Superior temporal gyrus (tissue), 1 donor: ENCODE data around the gene LARGE1.
A peak's percentile ranks its signal among the peaks of the same experiment; 100 is the strongest.

ENCODE experiments used
- DNase-seq: peaks from one replicate; pipeline ENCODE4 v3.0.0-alpha.2; 2016; ENCODE audit errors: extremely low spot score

LARGE1 gene

DNA sequence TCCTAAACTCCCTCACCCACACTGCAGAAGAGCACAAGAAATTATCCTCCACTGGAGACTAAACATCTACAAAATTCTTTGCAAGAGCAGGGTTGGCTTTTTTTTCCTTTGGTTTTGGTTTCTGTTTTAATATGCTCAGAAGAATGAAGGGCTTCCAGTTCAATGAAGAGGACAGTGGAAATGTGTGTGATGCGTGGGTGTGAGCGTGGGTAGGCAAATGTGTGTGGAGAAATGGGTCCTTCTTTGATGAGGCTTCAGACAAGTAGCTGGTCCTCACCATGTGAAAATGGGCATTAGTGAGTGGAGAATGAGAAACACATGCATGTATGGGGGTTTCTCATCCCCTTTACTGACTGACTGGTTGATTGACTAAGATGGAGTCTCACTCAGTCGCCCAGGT lies 598.8 kb downstream of the LARGE1 start:
- no peak for DNase-seq

DNA sequence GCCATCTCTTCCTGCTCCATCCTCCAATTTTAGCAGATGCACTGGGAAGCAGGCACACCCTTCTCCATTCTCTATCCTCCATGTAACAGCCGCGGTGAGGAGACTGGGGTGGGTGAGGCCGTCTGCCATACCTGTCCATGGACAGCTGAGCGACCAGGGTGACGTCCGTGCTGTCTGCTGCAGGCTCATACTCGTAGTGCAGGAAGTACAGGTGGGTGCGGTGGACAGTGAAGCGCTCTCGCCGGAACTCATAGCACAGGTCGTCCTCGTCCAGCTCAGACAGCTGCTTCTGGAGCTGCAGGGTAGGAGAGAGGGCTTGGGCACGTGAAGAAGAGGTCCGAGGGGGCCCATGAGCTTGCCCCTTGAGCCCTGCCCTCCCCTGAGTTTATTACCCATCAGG lies 604.3 kb downstream of the LARGE1 start:
- DNase-seq, result no peak

DNA sequence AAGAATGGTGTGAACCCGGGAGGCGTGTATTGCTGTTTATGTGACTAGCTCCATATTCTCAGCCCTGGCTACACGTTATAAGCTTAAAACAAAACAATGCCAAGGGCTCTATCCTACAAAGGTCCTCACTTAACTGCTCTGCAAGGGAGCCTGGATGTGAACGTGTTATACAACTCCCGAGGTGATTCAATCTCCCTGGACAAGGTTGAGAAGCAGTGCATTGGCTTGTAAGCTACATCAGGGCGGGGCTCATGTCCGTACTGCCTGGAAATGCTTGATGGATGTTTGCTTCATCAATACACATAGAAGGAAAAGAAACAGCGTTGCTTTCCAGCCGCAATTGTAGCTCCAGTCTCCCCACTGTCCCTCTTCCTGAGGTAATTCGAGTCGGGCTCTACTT lies 605.2 kb downstream of the LARGE1 start:
- no peak for DNase-seq

DNA sequence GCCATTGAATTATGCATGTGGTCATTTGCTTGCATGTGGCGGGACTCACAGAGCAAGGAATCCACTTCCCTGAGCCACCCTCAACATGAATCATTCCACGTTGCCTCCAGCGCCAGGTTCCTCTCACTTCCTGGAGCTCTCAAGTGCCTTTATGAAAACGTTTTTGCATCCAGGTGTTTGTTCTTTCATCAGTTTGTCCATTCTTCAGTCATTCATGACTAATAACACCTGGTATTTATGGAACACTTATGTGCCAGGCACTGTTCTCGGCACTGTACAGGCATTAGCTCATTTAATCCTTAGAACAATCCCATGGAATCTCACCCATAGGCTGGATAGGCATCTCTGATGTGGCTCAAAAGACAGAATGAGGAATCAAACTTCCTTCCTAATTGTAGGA lies 606.0 kb downstream of the LARGE1 start:
- no peak for DNase-seq

DNA sequence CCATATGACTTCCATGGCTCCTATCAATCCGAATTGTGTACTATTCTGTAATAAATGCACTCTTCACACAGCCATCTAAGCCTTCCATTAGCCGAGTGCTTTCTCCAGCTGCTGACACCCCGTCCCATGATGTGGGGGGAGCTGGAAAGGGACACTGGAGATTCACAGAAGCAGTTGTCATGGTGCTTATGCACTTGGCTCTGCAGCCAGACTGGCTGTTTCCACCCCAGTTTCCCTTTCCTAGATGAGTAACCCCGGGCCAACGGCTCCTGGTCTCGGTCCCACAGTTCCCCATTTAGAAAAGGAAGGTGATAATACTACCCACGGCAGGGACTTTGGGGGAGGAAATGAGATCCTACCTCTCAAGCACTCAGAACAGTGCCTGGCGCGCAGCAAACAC lies 617.2 kb downstream of the LARGE1 start:
- DNase-seq, result no peak

DNA sequence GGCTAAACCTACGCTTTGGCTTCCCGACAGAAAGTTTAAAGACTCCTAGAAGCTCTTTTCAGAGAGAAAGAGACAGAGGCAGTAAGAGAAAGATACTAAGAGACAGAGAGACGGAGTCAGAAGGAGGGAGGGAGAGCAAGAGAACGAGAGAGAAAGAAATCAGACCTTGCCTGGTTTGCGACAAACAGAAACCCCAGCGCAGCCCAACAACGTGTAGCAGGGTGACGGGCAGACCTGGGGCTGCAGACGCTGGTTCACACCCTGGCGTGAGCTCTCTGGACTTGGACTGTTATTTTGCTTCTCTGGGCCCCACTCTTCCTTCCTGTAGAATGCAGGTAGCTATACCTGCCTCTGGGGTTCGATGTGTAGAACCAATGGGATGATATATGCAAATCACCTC lies 617.7 kb downstream of the LARGE1 start:
- no peak for DNase-seq

DNA sequence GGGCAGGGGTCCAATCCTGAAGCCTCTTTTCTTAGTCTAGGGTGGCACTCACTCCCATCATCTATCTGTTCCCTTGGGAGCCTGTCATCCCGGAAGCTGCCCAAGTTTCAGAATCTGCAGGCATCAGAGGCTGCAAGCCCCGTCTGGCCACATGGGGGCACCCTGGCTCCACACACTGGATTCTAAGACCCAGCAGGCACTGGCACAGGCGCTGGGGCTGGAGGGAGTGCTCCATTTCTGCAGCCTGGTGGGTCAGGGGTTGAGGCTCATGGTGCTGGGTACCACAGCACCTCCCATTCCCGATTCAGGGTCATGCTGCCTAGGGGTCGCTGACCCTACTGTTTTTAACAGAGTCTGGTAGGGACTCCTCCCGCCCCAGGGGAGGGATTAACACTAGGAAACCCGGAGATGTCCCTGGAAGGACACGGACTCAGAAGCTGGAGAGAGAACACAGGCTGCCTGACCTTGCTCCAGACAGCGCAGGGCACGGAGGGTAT lies 618.2 kb downstream of the LARGE1 start:
- DNase-seq, result peak; percentile 92

DNA sequence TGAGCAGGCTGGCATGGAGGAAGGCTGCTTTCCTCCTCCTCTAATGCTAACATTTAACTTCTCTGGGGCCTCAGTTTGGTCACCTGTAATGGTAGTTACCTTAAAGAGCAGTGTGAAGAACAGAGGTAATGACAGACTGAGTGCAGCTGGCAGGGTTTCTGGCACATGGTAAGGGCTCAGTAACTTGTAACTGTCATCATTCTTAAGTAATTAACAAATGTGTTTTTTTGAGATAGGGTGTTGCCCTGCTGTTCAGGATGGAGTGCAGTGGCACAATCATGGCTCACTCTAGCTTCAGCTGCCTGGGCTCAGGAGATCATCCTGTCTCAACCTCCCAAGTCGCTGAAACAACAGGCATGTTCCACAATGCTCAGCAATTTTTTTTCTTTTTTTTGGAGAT lies 620.1 kb downstream of the LARGE1 start:
- DNase-seq, result no peak

DNA sequence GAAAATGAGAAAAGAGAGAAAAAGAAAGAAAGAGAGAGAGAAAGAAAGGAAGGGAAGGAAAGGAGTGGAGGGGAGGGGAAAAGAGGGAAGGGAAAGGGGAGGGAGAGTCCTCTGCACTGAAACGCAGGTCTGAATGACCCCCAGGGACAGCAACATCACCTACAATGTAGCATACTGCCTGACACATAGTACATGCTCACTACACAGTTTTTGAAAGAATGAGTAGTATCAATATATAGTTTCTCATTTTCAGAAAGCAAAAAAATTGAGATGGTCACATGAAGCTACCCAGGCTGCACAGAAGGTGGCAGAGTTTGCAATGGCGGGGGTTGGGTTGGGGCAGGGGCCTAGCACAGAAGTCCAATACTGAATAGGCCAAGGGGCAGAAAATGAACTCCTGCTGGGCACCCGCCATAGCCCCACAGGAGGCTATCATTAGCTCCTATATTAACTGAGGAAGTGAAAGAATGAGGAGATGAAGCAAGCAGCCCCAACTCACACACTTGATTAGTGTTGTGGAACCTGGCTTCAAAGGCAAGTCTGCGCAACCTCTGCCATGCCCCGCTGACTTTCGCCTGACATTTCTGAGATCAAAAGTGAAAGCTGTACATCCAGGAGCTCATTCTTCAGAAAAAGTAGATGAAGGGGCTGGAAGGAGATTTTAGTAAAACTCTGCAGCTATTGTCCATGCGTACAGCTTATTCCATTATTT lies 620.9 kb downstream of the LARGE1 start:
- no peak for DNase-seq

DNA sequence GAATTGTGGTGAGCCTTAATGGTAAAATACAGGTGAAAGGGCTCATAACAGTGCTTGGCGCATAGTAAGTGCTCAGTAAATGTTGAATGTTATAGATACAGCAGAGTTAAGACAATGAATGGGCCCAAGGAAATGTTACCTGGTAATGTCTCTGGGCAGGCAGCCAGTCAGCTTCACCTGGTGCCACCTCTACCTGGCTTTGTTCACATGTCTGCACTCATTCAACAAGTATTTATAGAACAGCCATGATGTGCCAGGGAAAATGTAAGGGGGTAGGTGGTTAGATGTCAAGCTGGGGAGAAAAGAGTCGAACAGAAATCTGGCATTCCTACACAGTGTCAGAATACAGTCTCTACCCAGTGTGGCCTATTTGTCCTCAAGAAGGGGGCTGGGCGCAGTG lies 623.3 kb downstream of the LARGE1 start:
- DNase-seq, result no peak

DNA sequence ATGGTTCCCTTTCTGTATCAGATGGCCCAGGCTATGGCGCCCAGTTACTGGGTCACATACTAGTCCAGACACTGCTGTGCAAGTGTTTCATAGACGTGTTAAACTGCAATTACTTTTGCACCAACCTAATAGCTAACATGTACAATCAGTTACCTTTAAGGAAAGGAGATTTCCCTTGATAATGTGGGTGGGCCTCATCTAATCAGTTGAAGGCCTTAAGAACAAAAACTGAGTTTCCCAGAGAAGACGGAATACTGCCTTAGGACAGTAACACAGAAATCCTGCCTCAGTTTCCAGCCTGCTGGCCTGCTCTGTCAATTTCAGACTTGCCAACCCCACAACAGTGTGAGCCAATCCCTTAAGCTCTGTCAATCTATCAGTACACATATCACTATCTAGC lies 632.2 kb downstream of the LARGE1 start:
- DNase-seq, result no peak

DNA sequence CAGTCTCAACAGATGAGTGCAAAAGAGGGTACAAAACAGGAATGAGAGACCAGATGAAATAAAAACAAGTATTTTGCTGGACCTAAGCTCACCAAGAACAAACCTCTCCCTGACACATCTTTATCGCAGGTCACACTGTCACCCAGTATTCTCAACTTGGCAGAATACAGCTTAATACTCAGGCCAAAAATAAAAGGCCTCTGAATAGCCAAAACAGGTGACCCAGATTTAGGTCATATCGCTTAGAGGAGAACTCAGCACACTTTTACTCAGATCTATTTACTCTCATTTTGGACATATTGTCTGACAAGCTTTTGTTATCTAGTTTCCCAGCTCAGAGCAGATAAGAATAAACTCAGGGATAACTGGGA lies 645.2 kb downstream of the LARGE1 start:
- no peak for DNase-seq

DNA sequence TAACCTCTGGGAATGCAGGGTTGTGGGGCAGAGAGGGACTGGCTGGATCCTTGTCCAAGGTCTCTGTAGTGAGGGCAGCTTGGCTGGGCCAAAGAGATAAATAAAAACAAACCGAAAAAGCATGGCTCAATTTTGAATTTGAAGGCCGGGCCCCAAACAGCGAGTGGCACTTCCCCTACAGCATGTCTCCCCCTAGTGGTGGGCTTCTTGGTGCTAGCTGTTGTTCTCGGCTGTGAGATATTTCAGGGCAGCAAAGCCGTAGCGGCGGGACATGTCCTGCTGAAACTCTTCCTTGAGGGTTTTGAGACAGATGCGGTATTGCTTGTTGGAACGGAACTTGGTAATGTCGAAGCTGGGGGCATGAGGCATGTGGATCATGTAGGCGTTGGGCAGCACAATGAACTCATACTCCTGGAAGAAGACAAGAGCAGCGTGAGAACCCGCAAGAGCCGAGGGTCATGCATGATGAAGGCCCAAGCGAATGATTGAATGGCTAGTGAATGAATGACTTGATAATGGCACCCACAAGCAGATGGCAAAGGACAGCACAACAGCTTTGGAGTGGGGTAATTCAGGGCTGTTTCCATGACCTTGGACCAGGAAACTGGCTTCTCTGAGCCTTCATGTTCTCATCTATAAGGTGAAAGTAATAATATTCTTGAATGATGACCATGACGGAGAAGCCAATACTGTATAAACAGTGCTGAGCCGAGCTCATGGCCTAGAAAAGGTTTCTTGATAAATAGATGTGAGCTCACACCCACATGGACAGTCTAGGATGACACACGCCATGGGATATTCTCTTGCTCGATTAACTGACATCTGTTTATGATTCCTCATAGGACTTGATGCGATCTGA lies 645.8 kb downstream of the LARGE1 start:
- DNase-seq, result no peak

DNA sequence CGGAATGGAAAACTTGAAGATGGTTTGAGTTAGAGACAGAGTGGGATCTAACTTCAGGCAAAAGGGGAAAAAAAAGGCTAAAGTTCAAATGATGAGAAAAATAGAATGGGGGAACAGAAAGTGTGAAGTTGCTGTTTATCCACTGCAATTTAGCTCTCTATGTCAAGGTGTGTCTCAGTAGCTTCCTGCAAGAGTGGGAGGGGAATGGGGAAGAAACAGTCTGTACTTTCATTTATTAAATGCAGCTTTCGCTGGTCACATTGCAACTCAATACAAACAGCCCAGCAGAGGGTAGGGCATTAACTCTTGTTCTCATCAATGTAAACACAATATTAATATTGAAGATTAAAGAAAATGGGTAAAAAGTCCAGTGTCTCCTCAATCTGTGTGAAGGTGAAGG lies 647.4 kb downstream of the LARGE1 start:
- no peak for DNase-seq

DNA sequence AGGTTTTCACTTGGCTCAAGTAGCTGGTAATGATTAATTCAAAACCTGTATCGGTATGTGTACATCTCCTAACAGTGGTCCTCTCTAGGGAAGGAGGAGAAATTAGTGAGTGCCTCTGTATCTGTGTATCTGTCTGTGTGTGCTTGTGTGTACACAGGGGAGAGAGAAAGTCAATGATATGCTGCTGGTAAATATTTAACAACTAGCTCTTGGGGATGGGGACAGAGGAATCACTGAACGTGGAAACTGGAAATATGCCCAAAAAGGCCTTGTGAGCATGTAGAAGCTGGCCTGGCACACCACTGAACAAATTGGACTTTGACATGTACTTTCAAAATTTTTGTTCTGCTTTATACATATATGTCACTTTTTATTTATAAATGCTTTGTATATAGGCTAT lies 648.1 kb downstream of the LARGE1 start:
- DNase-seq, result no peak

DNA sequence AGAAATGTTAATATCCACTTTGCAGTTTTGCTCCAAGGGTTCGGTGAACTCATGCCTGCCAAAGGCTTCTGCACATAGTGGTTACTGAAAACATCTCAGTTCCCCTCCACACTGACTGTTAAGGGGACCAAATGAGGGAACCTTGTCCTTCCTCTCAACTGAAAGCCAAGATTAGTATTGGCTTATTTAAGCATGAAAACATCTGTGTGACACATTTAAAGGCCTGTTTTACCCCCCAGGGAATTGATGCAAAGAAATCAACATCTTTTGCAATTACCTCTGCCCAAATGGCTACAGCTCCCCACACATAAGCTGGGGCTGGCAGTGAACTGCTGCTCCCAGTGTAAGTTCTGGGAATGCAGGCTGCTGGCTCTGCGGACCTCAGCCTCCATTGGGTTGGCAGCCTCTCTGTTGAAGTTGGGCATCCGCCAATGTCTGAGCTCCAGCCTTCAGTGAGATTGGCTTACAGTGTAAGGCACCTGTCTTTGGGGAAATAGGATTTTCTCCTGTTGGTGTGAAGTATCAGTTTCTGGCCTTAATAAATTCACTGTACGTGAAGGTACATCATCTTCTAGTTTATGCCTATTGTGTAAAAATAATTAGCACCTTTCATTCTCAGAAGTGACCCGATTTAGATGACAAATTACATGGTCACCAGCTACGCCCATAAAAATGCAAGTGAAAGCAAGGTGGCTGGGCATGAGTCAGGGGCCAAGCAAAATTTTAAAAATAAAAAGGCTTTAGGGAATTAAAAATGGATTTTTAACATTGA lies 648.7 kb downstream of the LARGE1 start:
- DNase-seq, result peak; percentile 49

DNA sequence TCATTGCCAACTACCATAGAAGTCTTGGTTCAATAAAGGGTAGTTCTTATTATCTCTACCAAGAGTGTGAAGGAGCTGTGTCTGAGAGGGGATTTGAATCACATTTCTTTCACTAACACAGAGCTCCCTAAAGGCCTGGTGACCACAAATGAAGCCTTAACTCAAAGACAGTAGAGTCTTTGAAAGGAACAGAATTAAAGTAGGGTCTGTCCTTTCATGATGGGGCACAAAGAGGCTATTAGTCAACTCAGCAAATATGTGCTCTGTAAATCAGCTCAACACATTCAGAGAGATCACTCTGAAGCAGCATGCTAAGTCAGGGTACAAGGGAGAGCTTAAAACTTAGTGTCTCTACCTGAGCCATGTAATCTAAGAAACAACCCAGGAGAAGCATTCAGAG lies 649.7 kb downstream of the LARGE1 start:
- DNase-seq, result no peak

DNA sequence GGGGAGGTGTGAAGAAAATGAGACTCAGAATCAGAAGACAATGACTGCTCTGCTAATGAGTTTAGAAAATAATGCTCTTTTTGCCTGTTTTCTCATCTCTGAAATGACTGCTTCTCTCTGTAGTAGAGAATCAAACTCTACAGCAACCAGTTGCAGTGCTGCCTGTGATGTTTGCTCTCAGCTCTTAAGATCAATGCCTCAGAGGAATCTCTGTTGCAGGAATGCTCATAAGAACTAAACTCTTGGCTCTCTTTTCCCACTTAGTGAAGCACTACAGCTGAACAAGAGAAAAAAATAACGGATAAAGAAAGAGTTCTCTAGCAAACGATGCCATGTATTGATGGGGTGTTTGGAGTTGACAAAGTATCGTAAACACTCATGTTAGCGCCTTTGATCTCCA lies 658.6 kb downstream of the LARGE1 start:
- DNase-seq, result no peak

DNA sequence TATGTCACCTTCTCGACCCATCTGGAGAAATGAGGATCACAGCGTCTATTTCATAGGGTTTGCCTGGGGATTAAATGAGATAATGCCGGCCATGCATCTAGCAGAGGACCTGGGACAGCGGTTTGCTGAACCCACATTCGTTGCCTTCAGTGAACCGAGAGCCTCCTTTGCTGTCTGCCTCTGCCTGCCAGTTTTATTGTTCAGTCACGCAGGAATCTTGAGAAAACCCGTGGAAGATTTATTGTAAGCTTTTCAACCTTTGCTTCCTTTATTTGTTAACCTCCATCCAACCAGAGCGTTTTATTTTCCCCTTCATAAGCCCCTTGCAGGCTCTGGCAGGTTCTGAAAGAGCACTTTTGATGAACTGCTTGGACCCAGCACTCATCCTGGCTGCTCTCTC lies 659.8 kb downstream of the LARGE1 start:
- no peak for DNase-seq

DNA sequence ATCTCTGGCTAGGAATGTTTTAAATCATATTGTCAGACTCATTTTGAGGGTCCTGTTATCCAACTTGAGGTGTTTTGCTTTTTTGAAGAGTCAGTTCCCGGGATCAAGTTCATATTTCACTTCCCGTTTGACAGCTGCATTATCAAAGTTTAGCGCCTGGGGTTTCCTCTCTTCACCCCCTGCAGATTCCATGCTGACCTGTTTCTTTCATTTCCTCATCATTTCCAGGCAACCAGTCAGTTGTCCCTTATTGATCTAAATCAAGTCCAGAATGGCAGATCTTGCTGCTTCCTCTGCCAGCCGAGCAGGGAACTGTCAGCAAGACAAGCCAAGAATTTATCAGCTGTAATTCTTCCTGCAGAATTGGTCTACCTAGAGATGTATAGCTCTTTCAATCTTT lies 664.5 kb downstream of the LARGE1 start:
- no peak for DNase-seq

DNA sequence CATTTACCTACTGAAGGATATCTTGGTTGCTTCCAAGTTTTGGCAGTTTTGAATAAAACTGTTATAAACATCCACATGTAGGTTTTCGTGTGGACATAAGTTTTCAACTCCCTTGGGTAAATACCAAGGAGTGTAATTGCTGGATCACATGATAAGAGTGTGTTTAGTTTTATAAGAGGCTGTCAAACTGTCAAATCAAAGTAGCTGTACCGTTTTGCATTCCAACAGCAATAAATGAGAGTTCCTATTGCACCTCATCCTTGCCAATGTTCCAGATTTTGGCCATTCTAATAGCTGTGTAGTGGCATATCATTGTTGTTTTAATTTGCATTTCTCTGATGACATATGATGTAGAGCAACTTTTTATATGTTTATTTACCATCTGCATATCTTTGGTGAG lies 671.3 kb downstream of the LARGE1 start:
- DNase-seq, result no peak

DNA sequence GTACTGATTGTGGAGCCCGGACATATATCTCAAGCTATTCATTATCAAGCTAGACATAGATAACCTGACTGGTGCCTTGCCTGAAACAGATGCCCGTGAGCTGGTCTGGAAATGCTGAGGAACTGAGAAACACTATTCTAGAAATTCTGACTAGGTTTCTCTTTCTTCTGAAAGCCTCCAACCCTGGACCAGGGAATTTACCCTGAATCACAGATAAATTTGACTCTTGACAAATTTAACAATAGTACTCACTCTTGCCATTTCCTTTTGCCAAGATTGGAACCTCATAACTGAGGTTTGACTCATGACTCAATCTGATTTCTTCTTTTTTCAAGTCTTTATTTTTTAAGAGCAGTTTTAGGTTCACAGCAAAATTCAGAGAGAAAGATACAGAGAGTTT lies 672.5 kb downstream of the LARGE1 start:
- DNase-seq, result no peak

DNA sequence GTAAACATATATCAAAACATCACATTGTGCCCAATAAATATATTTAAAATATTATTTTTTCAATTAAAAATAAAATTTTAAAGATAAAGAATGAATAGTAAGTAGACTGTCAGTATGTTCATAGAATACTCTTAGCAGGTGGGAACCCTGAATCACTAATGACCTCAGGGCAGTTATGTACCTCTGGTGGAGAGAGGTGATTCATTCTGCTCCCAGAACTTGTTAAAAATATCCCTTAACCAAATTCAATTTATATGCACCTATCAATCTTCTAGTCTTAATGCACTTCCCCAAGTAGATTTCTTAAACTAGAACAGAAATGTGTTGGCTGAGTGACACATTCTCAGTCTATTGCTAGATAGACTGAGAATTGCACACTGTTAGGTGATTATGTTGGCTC lies 678.2 kb downstream of the LARGE1 start:
- DNase-seq, result no peak
